IMR-90 (cell line): ENCODE results near the gene DLK2. TPM values are rescaled to one million over a fixed set of nuclear protein-coding genes. Genes with fewer than 3 reads are reported as not detected.
"Not testable (repeated sequence)": the region's sequence is repeated elsewhere in the genome, so short reads cannot be mapped to it uniquely, and the experiment has no call there.

Source experiments
- ATAC-seq: fragments of 200-7000 bp; cut with Tn5 transposase; 2 replicates; pipeline ENCODE4 v1.9.1; 2020; ENCODE audit warnings: low read depth, mild to moderate bottlenecking, moderate library complexity
- BruUV-seq: library from RNA; stranded (reverse); fragments of 400-500 nt; replicated peaks from 2 replicates; lab custom pipeline; 2021; lab: Mats Ljungman, UMichigan
- CTCF ChIA-PET: fragments of 300-600 bp; formaldehyde crosslinking; extraction: SDS; loops from one replicate; lab custom pipeline; 2021; ENCODE audit warnings: antibody characterized with exemption; lab: Yijun Ruan, JAX
- POLR2A ChIA-PET: fragments of 300-600 bp; sonication (Branson Sonifier 250); formaldehyde crosslinking; loops from one replicate; lab custom pipeline; 2022; ENCODE audit warnings: antibody characterized with exemption; ENCODE audit not compliant: unreplicated experiment; lab: Charles Lee
- DNase-seq: peaks from one replicate; pipeline ENCODE4 v3.0.0; 2013
- H2AFZ ChIP-seq: replicated peaks from 2 replicates; pipeline ENCODE3; 2013; ENCODE audit warnings: low read length, mild to moderate bottlenecking; ENCODE audit not compliant: poor library complexity
- H2AK5ac ChIP-seq: 2 replicates; pipeline ENCODE4 v1.6.1; 2013; ENCODE audit warnings: low read depth, low read length, inconsistent platforms
- H2AK9ac ChIP-seq: replicated peaks from 2 replicates; pipeline ENCODE3; 2013; ENCODE audit warnings: mild to moderate bottlenecking, low read depth, low read length, moderate library complexity; ENCODE audit not compliant: poor library complexity
- H2BK120ac ChIP-seq: 2 replicates; pipeline ENCODE4 v1.6.1; 2013; ENCODE audit warnings: low read depth, low read length, inconsistent platforms
- H2BK15ac ChIP-seq: 3 replicates; pipeline ENCODE4 v1.6.1; 2013; ENCODE audit warnings: low read depth, low read length, inconsistent platforms
- H2BK20ac ChIP-seq: 2 replicates; pipeline ENCODE4 v1.6.1; 2013; ENCODE audit warnings: low read depth, mild to moderate bottlenecking, inconsistent platforms, low read length, moderate library complexity
- H2BK5ac ChIP-seq: 2 replicates; pipeline ENCODE4 v1.6.1; 2013; ENCODE audit warnings: mild to moderate bottlenecking, low read depth, low read length, inconsistent platforms; ENCODE audit not compliant: poor library complexity, severe bottlenecking
- H3K14ac ChIP-seq: replicated peaks from 2 replicates; pipeline ENCODE4 v1.6.1; 2013; ENCODE audit warnings: low read depth, low read length, inconsistent platforms
- H3K18ac ChIP-seq: 2 replicates; pipeline ENCODE4 v1.6.1; 2013; ENCODE audit warnings: low read depth, low read length, control low read depth
- H3K23ac ChIP-seq: 2 replicates; pipeline ENCODE4 v1.6.1; 2013; ENCODE audit warnings: low read depth, low read length, inconsistent platforms
- H3K27ac ChIP-seq: 2 replicates; pipeline ENCODE4 v1.5.1; 2013; ENCODE audit warnings: mild to moderate bottlenecking, control low read depth, low read length; ENCODE audit not compliant: insufficient read depth
- H3K27me3 ChIP-seq: 2 replicates; pipeline ENCODE4 v1.6.1; 2013; ENCODE audit warnings: low read length; ENCODE audit not compliant: control insufficient read depth, insufficient read depth
- H3K36me3 ChIP-seq: 2 replicates; pipeline ENCODE4 v1.6.1; 2013; ENCODE audit warnings: low read length, mixed read lengths; ENCODE audit not compliant: control insufficient read depth, insufficient read depth
- H3K4ac ChIP-seq: 2 replicates; pipeline ENCODE4 v1.6.1; 2013; ENCODE audit warnings: low read depth, low read length, inconsistent platforms
- H3K4me1 ChIP-seq: 2 replicates; pipeline ENCODE4 v1.6.1; 2013; ENCODE audit warnings: low read length, mixed read lengths; ENCODE audit not compliant: control insufficient read depth, insufficient read depth
- H3K4me2 ChIP-seq: 2 replicates; pipeline ENCODE4 v1.6.1; 2013; ENCODE audit warnings: low read depth, mild to moderate bottlenecking, control low read depth, low read length, moderate library complexity
- H3K4me3 ChIP-seq: 2 replicates; pipeline ENCODE4 v1.5.1; 2013; ENCODE audit warnings: low read depth, mild to moderate bottlenecking, control low read depth, low read length, moderate library complexity; ENCODE audit not compliant: insufficient read depth
- H3K56ac ChIP-seq: 2 replicates; pipeline ENCODE4 v1.6.1; 2013; ENCODE audit warnings: low read length, inconsistent platforms; ENCODE audit not compliant: insufficient read depth; ENCODE audit errors: extremely low read depth
- H3K79me1 ChIP-seq, 2 experiments: 2 replicates each; pipeline ENCODE4 v1.6.1; 2013; ENCODE audit warnings: low read length in 2 of 2, inconsistent platforms in 1 of 2, low read depth in 1 of 2
- H3K9ac ChIP-seq: 2 replicates; pipeline ENCODE4 v1.6.1; 2013; ENCODE audit warnings: low read depth, low read length, control low read depth
- H3K9me1 ChIP-seq: 2 replicates; pipeline ENCODE4 v1.6.1; 2013; ENCODE audit warnings: low read length, inconsistent platforms; ENCODE audit not compliant: insufficient read depth
- H3K9me3 ChIP-seq: 2 replicates; pipeline ENCODE4 v1.6.1; 2013; ENCODE audit warnings: low read length; ENCODE audit not compliant: control insufficient read depth, insufficient read depth
- H4K20me1 ChIP-seq: 2 replicates; pipeline ENCODE4 v1.6.1; 2013; ENCODE audit warnings: low read length, inconsistent platforms; ENCODE audit not compliant: insufficient read depth
- H4K5ac ChIP-seq: 2 replicates; pipeline ENCODE4 v1.6.1; 2013; ENCODE audit warnings: mild to moderate bottlenecking, low read depth, low read length, control low read depth
- H4K8ac ChIP-seq, 2 experiments: 2 replicates each; pipeline ENCODE4 v1.6.1; 2013; ENCODE audit warnings: low read depth in 2 of 2, low read length in 2 of 2, control low read depth in 1 of 2, inconsistent platforms in 1 of 2
- H4K91ac ChIP-seq: 2 replicates; pipeline ENCODE4 v1.6.1; 2013; ENCODE audit warnings: low read depth, low read length, inconsistent platforms; ENCODE audit not compliant: insufficient read depth
- WGBS, 2 experiments: methylation state at CpG; one replicate each; pipeline versions ENCODE4 v1.1.5 to v1.1.7; 2013; ENCODE audit warnings: missing lambda C conversion rate in 2 of 2; ENCODE audit not compliant: insufficient read length in 1 of 2; ENCODE audit errors: extremely low coverage in 2 of 2; 5-methylcytosine and 5-hydroxymethylcytosine counted together
- dilution Hi-C: fragments of 300-500 bp; cut with HindIII; formaldehyde crosslinking; loops from one replicate; pipeline ENCODE4 v1.14.3; 2018; ENCODE audit warnings: low sequenced_read_pairs; ENCODE audit not compliant: unreplicated experiment
- in situ Hi-C: fragments of 300-500 bp; cut with MboI; formaldehyde crosslinking; loops from 3 replicates; pipeline ENCODE4 v1.14.3; 2019; ENCODE audit warnings: low sequenced_read_pairs, inconsistent platforms, mixed read lengths
- intact Hi-C: fragments of 100-400 bp; cut with micrococcal nuclease; formaldehyde crosslinking; loops from 2 replicates; pipeline ENCODE4 v1.10.0; 2022
- polyA plus RNA-seq, 3 experiments: library from polyadenylated mRNA; depleted of rRNA; stranded (reverse); fragments of >200 nt; gene quantifications; 2 replicates each; pipeline ENCODE4 v1.2.3, GENCODE V29; 2012; ENCODE audit warnings: low replicate concordance in 1 of 3
- total RNA-seq: library from RNA; depleted of rRNA; stranded (reverse); fragments of >200 nt; gene quantifications from 2 replicates; pipeline ENCODE4 v1.2.3, GENCODE V29; 2012

The DLK2 gene
- total and polyA plus RNA-seq, 2 of the 4 experiments (the other 2 are of a cell fraction) = 0.90 to 2.8 TPM

DNA sequence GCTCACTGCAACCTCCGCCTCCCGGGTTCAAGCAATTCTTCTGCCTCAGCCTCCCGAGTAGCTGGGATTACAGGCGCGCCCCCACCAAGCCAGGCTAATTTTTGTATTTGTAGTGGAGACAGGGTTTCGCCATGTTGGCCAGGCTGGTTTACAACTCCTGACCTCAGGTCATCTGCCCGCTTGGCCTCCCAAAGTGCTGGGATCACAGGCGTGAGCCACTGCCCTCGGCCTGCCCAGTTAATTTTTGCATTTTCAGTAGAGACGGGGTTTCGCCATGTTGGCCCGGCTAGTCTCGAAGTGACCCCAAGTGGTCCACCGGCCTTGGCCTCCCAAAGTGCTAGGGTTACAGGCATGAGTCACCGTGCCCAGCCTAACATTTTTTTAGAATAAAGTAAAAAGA lies 2.8 kb upstream of the DLK2 start:
- H3K4ac ChIP-seq, H3K4me2 ChIP-seq, POLR2A ChIA-PET, H2BK15ac ChIP-seq, H3K14ac ChIP-seq, in situ Hi-C loops, BruUV-seq, H2BK20ac ChIP-seq, H3K79me1 ChIP-seq, H2AK9ac ChIP-seq, intact Hi-C loops, H3K9ac ChIP-seq, H2BK5ac ChIP-seq, H3K9me3 ChIP-seq, H4K20me1 ChIP-seq, H4K8ac ChIP-seq, H3K9me1 ChIP-seq, H2BK120ac ChIP-seq, H2AFZ ChIP-seq, H3K23ac ChIP-seq, H3K56ac ChIP-seq, H3K4me1 ChIP-seq, dilution Hi-C loops, H3K18ac ChIP-seq, ATAC-seq, H3K36me3 ChIP-seq, H3K27ac ChIP-seq, H2AK5ac ChIP-seq, H4K91ac ChIP-seq, DNase-seq, H3K4me3 ChIP-seq, H4K5ac ChIP-seq: not testable (repeated sequence)
- WGBS, 2 experiments = 80% methylated on average over 2 of the region's 15 CpGs; no CpG with 5 or more reads in 1 of the 2 experiments
- peaks cover 28% of the 10 kb centered on the region for H3K27me3 ChIP-seq
- CTCF ChIA-PET = interaction anchor here (0.6 kb wide), 1 partner anchor 218 kb away, joined by 3 read pairs; no protein-coding TSS in a partner anchor
